HG02840 (cell line): ENCODE measurements around the gene BANF2.
"Not testable (repeated sequence)": the region's sequence is repeated elsewhere in the genome, so short reads cannot be mapped to it uniquely, and the experiment has no call there.

Experiments
- ATAC-seq: cut with Tn5 transposase; IDR thresholded peaks from one replicate; pipeline ENCODE4 v1.9.1; 2021; ENCODE audit warnings: mild to moderate bottlenecking, moderate library complexity, moderate number of reproducible peaks; ENCODE audit not compliant: unreplicated experiment, low FRiP score

Gene BANF2

GRCh38 chr20:17707951-17708350, 8.2 kb downstream of the BANF2 start:
- ATAC-seq, result not testable (repeated sequence)

- no peak for ATAC-seq
Observed at GRCh38 chr20:17708675-17709360, 9.1 kb downstream of the BANF2 start.

GRCh38 chr20:17709361-17710293, 9.9 kb downstream of the BANF2 start:
- ATAC-seq, result no peak

- no peak for ATAC-seq
Observed at GRCh38 chr20:17710379-17711266, 10.9 kb downstream of the BANF2 start.

- no peak for ATAC-seq
Observed at GRCh38 chr20:17711267-17711627, 11.5 kb downstream of the BANF2 start.

GRCh38 chr20:17712201-17712600, 12.4 kb downstream of the BANF2 start:
- ATAC-seq, result no peak

GRCh38 chr20:17712708-17713107, 12.9 kb downstream of the BANF2 start:
- ATAC-seq, result no peak

GRCh38 chr20:17714597-17714996, 14.8 kb downstream of the BANF2 start:
- no peak for ATAC-seq

- no peak for ATAC-seq
Observed at GRCh38 chr20:17715075-17715474, 15.3 kb downstream of the BANF2 start.

- ATAC-seq, result no peak
Observed at GRCh38 chr20:17716331-17716730, 16.6 kb downstream of the BANF2 start.

GRCh38 chr20:17720755-17721154, 21.0 kb downstream of the BANF2 start:
- ATAC-seq, result no peak

GRCh38 chr20:17721802-17722486, 22.2 kb downstream of the BANF2 start:
- ATAC-seq, result no peak

- ATAC-seq, result no peak
Observed at GRCh38 chr20:17722493-17723300, 22.9 kb downstream of the BANF2 start.

- no peak for ATAC-seq
Observed at GRCh38 chr20:17723301-17723691, 23.5 kb downstream of the BANF2 start.

- ATAC-seq, result no peak
Observed at GRCh38 chr20:17725094-17725835, 25.5 kb downstream of the BANF2 start.

- no peak for ATAC-seq
Observed at GRCh38 chr20:17726902-17727301, 27.1 kb downstream of the BANF2 start.

GRCh38 chr20:17727351-17727750, 27.6 kb downstream of the BANF2 start:
- no peak for ATAC-seq

- ATAC-seq, result no peak
Observed at GRCh38 chr20:17728074-17728473, 28.3 kb downstream of the BANF2 start.

- ATAC-seq, result no peak
Observed at GRCh38 chr20:17730071-17730470, 30.3 kb downstream of the BANF2 start.
